HG03060 (cell line): Measurements from ENCODE around the gene GAGE1.
"Not testable (repeated sequence)": the region's sequence is repeated elsewhere in the genome, so short reads cannot be mapped to it uniquely, and the experiment has no call there.

Experiments used
- ATAC-seq: cut with Tn5 transposase; IDR thresholded peaks from one replicate; pipeline ENCODE4 v1.9.1; 2021; ENCODE audit warnings: low read depth, moderate number of reproducible peaks; ENCODE audit not compliant: unreplicated experiment

The GAGE1 gene, protein sequence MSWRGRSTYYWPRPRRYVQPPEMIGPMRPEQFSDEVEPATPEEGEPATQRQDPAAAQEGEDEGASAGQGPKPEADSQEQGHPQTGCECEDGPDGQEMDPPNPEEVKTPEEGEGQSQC

DNA sequence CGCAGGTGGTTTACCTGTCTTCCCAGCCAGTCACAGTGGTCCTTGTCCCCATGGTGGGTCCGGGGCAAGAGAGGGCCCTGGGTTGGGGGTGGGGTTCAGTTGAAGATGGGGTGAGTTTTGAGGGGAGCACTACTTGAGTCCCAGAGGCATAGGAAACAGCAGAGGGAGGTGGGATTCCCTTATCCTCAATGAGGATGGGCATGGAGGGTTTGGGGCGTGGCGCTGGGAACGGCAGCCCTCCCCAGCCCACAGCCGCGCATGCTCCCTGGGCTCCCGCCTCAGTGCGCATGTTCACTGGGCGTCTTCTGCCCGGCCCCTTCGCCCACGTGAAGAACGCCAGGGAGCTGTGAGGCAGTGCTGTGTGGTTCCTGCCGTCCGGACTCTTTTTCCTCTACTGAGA lies at the start of gene GAGE1:
Gene GAGE1, plus strand, starts transcription at position 301 of the 400 bp plus-strand sequence. CDS start 1,155 bp downstream, outside the sequence.
- not testable (repeated sequence) for ATAC-seq

DNA sequence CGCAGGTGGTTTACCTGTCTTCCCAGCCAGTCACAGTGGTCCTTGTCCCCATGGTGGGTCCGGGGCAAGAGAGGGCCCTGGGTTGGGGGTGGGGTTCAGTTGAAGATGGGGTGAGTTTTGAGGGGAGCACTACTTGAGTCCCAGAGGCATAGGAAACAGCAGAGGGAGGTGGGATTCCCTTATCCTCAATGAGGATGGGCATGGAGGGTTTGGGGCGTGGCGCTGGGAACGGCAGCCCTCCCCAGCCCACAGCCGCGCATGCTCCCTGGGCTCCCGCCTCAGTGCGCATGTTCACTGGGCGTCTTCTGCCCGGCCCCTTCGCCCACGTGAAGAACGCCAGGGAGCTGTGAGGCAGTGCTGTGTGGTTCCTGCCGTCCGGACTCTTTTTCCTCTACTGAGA lies 47.8 kb upstream of the GAGE1 start, which contains the start of gene GAGE12E:
Gene GAGE12E, plus strand, starts transcription at position 301 of the 400 bp plus-strand sequence. CDS start 1,155 bp downstream, outside the sequence.
- not testable (repeated sequence) for ATAC-seq

DNA sequence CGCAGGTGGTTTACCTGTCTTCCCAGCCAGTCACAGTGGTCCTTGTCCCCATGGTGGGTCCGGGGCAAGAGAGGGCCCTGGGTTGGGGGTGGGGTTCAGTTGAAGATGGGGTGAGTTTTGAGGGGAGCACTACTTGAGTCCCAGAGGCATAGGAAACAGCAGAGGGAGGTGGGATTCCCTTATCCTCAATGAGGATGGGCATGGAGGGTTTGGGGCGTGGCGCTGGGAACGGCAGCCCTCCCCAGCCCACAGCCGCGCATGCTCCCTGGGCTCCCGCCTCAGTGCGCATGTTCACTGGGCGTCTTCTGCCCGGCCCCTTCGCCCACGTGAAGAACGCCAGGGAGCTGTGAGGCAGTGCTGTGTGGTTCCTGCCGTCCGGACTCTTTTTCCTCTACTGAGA lies 38.3 kb upstream of the GAGE1 start, which contains the start of gene GAGE12F:
Gene GAGE12F, plus strand, starts transcription at position 301 of the 400 bp plus-strand sequence. CDS start 1,155 bp downstream, outside the sequence.
- ATAC-seq, result not testable (repeated sequence)

DNA sequence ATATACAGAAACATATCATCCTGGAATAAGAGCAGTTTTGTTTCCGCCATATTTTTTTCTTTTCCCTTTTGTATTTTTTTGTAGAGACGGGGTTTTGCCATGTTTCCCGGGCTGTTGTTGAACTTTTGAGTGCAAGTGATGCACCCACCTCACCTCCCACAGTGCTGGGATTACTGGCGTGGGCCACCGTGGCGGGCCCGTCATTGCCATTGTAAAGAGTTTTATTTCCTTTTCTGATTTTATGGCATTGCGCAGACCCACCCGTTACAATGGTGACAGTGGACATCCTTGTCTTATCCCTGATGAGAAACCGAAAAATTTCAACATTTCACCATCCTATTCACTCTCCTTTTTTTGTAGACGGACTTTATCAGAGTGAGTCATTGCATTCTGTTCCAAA lies 30.1 kb upstream of the GAGE1 start:
- not testable (repeated sequence) for ATAC-seq

DNA sequence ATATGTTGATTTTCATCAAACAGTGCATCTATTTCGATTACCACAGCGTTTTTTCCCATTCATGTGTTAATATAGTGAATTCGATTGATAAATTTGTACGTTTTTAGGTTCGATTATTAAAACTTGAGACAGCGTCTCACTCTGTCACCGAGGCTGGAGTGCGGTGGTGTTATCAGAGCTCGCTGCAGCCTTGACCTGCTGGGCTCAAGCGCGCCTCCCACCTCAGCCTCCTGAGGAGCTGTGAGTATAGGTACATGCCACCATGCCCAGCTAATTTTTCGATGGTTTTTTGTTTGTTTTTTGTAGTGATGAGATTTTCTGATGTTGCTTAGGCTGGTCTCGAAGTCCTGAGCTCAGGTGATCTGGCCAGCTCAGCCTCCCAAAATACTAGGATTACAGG lies 29.7 kb upstream of the GAGE1 start:
- ATAC-seq, result not testable (repeated sequence)

DNA sequence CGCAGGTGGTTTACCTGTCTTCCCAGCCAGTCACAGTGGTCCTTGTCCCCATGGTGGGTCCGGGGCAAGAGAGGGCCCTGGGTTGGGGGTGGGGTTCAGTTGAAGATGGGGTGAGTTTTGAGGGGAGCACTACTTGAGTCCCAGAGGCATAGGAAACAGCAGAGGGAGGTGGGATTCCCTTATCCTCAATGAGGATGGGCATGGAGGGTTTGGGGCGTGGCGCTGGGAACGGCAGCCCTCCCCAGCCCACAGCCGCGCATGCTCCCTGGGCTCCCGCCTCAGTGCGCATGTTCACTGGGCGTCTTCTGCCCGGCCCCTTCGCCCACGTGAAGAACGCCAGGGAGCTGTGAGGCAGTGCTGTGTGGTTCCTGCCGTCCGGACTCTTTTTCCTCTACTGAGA lies 28.7 kb upstream of the GAGE1 start, which contains the start of gene GAGE12G:
Gene GAGE12G, plus strand, starts transcription at position 301 of the 400 bp plus-strand sequence. CDS start 1,155 bp downstream, outside the sequence.
- not testable (repeated sequence) for ATAC-seq

DNA sequence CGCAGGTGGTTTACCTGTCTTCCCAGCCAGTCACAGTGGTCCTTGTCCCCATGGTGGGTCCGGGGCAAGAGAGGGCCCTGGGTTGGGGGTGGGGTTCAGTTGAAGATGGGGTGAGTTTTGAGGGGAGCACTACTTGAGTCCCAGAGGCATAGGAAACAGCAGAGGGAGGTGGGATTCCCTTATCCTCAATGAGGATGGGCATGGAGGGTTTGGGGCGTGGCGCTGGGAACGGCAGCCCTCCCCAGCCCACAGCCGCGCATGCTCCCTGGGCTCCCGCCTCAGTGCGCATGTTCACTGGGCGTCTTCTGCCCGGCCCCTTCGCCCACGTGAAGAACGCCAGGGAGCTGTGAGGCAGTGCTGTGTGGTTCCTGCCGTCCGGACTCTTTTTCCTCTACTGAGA lies 19.2 kb upstream of the GAGE1 start, which contains the start of gene GAGE12H:
Gene GAGE12H, plus strand, starts transcription at position 301 of the 400 bp plus-strand sequence. CDS start 1,155 bp downstream, outside the sequence.
- ATAC-seq, result not testable (repeated sequence)

DNA sequence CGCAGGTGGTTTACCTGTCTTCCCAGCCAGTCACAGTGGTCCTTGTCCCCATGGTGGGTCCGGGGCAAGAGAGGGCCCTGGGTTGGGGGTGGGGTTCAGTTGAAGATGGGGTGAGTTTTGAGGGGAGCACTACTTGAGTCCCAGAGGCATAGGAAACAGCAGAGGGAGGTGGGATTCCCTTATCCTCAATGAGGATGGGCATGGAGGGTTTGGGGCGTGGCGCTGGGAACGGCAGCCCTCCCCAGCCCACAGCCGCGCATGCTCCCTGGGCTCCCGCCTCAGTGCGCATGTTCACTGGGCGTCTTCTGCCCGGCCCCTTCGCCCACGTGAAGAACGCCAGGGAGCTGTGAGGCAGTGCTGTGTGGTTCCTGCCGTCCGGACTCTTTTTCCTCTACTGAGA lies 9.6 kb upstream of the GAGE1 start, which contains the start of gene GAGE2A:
Gene GAGE2A, plus strand, starts transcription at position 301 of the 400 bp plus-strand sequence. CDS start 1,155 bp downstream, outside the sequence.
- not testable (repeated sequence) for ATAC-seq

DNA sequence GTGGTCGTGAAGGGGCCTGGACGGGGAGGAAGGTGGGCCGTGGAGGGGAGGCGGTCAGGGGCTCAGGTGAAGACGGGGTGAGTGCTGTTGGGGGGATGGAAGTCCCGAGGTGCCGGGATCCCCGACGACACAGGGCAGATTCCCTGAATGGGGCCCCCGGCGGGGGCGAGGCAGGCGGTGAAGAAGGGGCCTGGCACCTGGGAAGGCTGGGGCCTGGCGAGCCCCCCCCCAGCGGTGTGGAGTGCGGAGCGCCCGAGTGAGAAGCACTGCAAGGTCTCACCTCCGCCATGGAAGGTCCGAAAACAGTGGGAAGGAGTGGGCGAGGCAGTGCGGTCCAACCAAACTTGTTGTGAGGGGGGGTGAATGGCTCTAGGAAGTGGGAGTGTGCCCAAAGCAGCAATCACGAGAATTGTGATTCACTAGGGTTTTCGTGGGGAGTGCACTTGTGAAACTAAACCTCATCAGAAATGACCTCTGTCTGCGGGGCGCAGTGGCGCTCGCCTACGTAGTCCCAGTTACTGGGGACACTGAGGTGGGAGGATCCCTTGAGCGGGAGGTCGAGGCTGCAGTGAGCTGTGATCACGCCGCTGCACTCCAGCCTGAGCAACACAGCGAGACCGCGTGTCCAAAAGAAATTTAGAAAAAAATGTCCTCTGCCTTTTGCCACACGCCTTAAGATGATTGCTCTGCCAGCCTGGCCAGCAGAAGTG lies 8.9 kb upstream of the GAGE1 start:
- ATAC-seq, result not testable (repeated sequence)

DNA sequence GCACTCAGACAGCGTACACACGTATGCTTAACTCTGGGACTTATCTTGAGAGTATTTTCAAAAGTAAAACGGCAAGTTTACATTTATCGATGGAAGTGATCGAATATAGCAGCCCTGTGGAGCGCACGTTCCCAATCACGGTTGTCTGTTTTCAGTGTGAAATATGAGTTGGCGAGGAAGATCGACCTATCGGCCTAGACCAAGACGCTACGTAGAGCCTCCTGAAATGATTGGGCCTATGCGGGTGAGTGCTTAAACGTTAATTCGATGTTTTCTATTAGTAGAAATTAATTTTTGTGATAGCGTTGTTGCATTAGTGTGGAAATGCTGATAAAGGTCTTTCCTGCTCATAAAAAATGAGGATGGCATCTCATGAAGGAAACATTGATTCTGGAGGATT lies 8.3 kb upstream of the GAGE1 start:
- ATAC-seq, result not testable (repeated sequence)

DNA sequence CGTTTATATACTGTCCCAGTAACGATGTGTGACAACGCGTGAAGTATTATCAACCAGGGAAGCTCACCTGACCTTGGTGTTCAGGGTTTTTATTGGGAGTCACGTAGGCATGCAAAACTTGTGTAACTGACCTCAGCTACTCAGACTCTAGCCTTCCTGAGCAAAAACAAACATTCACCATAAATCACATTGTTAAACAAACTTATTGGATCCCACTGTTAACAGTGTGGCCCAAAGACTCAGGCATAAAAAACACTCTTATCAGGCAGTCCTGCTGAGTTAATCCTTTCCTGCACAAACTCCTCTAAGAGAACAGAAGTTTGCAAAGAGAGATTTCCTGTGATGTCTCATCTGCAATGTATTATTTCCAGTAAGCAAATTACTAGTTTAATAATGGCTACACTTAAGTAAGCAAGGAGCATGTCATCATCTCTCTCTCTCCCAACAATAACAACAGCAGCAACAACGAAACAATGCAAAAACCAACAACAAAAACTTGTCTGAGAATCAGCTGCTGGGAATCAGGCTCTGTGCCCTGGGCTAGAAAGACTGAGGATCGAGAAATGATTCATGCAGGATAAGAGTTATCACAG lies 12.0 kb downstream of the GAGE1 start:
- no peak for ATAC-seq

DNA sequence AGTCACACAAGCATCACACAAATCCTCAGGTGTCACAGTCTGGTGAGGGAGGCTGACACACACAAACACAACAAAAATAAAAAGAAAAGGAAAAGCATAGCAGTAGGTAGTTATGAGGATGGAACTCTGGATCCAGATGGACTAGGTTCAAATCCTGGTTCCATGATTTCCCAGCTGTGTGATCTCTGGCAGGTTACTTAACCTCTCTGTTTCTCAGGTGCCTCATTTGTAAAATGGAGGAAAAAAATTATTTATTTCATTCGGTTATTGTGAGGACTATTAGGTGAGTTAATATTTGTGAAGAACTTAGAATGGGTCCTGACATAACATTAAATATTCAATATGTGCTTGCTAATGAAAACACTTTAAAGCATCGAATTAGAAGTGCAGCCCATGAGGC lies 19.8 kb downstream of the GAGE1 start:
- ATAC-seq, result no peak

DNA sequence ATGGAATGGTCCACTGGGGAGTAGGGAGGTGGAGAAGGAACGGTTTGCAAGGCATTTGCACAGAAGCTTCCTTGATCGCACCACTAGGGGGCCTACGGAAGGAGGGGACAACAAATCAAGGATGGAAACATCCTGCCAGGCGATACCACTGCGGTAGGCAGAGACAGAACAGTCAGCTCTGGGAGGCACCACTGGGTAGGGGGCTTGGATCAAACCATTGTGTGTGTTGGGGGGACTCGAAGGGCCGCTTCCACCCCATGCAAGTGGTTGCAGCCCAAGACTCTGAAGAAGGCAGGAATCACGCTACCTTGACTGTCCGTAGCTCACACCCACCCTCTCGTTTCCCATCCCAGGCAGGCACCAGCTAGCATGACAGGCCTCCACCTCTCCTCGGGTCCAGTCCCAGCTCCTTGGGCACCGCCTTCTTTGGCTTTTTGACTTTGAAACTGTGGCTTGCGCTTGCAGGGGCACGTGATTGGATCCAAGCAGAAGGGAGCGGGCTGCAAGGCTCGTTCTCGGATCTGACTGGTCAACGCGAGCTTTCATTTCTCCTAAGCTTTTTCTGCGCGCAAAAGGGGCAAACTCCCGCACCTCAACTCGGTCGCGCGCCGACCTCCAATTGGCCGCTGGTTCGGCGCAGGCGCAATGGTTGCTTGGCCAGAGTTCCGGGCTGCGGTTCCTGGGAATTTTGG lies 28.4 kb downstream of the GAGE1 start:
- no peak for ATAC-seq

DNA sequence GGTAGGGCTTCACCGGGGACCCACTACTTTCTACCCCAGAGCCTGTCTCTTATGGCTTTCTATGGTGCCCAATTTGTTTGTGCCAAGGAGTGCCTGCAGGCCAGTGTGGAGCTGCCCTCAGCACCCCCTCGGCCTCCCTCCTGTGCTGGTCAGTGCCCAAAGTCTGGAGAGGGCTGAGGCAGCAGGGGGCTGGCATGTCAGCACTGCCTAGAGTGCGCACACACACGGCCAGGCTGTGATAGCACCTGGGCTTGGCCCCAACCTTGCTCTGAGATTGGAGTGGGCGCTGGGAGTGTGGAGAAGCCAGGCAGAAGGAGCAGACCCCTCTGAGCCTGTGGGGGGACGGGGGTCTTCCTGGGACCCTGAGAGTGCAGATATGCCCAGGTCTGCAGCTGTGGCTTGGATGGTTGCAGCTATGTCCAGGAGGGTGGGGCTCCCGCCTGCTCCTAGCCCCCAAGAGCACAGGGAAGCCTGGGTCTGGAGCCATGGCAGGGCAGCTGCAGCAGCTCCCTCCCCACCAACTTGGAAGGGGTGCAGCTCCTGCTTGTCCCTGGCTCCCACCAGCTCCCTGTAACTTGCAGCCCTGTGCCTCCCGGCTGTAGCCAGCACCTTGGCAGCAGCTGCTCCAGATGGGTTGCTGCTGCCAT lies 46.3 kb downstream of the GAGE1 start:
- ATAC-seq, result no peak

DNA sequence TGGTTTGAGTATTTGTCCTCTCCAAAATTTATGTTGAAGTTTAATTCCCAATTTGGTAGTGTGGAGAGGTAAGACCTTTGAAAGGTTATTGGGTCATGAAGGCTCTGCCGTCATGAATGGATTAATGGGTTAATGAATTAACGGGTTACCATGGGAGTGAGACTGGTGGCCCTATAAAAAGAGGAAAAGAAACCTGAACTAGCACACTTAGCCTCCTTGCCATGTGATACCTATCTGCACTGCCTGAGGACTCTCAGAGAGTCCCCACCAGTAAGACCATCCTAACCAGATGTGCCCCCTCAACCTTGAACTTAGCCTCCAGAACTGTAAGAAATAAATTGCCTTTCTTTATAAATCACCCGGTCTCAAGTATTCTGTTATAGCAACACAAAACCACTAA lies 57.7 kb downstream of the GAGE1 start:
- ATAC-seq, result no peak
